Raji (cell line): ENCODE measurements around the gene ZNF860.

ENCODE experiments used
- POLR2A ChIP-seq: IDR thresholded peaks from 2 replicates; pipeline ENCODE4 v1.6.1; 2011; ENCODE audit warnings: low read depth, low read length, control low read depth; ENCODE audit not compliant: insufficient read depth

Gene ZNF860

GRCh38 chr3:32003380-32003779 is 21.8 kb downstream of the ZNF860 start:
- TF ChIP-seq POLR2A: no peak

GRCh38 chr3:32004113-32004765 is 22.7 kb downstream of the ZNF860 start:
- no peak for TF ChIP-seq POLR2A

- no peak for TF ChIP-seq POLR2A
These were observed 27.6 kb downstream of the ZNF860 start for GRCh38 chr3:32009101-32009500.

GRCh38 chr3:32009957-32010356 is 28.4 kb downstream of the ZNF860 start:
- TF ChIP-seq POLR2A: no peak

GRCh38 chr3:32017286-32017685 is 35.7 kb downstream of the ZNF860 start:
- TF ChIP-seq POLR2A: no peak

GRCh38 chr3:32018757-32019564 is 37.4 kb downstream of the ZNF860 start:
- no peak for TF ChIP-seq POLR2A

GRCh38 chr3:32021155-32021554 is 39.6 kb downstream of the ZNF860 start:
- no peak for TF ChIP-seq POLR2A

GRCh38 chr3:32021748-32022147 is 40.2 kb downstream of the ZNF860 start:
- no peak for TF ChIP-seq POLR2A

GRCh38 chr3:32022947-32023346 is 41.4 kb downstream of the ZNF860 start:
- TF ChIP-seq POLR2A: no peak

- no peak for TF ChIP-seq POLR2A
These were observed 45.0 kb downstream of the ZNF860 start for GRCh38 chr3:32026593-32026992.

- TF ChIP-seq POLR2A: no peak
These were observed 56.4 kb downstream of the ZNF860 start for GRCh38 chr3:32037932-32038267.

- TF ChIP-seq POLR2A: no peak
These were observed 59.8 kb downstream of the ZNF860 start for GRCh38 chr3:32041316-32041715.
